Keratinocyte (primary cell): ENCODE data around the gene DMC1.

Source experiments
- EZH2 ChIP-seq: IDR thresholded peaks from one replicate; pipeline ENCODE4 v1.6.1; 2012; ENCODE audit warnings: inconsistent platforms, mild to moderate bottlenecking, low read length, moderate library complexity
- TF ChIP-seq, protein P1 (sequence below), 3 experiments: IDR thresholded peaks in 1 of 3; conservative IDR thresholded peaks in 1 of 3; optimal IDR thresholded peaks in 1 of 3; 2 replicates in 2 of 3; 3 replicates in 1 of 3; pipeline versions ENCODE3 to v1.5.1; 2011; ENCODE audit warnings: low read length in 3 of 3, mild to moderate bottlenecking in 3 of 3, moderate library complexity in 2 of 3, control low read depth in 1 of 3, inconsistent platforms in 1 of 3; ENCODE audit not compliant: insufficient read depth in 2 of 3; ENCODE audit errors: extremely low read depth in 1 of 3

DNA sequence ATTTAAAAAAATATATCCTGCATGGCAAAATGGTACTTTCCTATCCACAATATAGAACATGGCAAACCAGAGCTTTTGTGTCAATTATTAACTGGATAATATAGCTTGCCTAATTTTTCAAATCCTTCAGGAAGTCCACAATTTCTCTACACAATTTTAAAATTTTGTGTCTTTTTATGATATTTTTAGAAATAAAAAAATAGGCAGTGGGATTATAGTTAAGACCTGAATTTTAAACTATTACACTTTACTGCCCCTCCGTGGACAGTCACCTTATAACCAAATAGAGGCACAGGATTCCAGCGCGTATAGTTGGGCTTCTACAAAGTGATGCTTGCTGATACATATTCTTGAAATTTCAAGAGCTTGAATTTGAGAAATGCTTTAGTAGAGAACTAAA lies 2.1 kb upstream of the DMC1 start:
- TF ChIP-seq, protein P1, sequence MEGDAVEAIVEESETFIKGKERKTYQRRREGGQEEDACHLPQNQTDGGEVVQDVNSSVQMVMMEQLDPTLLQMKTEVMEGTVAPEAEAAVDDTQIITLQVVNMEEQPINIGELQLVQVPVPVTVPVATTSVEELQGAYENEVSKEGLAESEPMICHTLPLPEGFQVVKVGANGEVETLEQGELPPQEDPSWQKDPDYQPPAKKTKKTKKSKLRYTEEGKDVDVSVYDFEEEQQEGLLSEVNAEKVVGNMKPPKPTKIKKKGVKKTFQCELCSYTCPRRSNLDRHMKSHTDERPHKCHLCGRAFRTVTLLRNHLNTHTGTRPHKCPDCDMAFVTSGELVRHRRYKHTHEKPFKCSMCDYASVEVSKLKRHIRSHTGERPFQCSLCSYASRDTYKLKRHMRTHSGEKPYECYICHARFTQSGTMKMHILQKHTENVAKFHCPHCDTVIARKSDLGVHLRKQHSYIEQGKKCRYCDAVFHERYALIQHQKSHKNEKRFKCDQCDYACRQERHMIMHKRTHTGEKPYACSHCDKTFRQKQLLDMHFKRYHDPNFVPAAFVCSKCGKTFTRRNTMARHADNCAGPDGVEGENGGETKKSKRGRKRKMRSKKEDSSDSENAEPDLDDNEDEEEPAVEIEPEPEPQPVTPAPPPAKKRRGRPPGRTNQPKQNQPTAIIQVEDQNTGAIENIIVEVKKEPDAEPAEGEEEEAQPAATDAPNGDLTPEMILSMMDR (optimal IDR thresholded peaks at IDR 0.05 in 1 of 3, IDR thresholded peaks at IDR 0.05 in 1 of 3, conservative IDR thresholded peaks at IDR 0.05 in 1 of 3; ENCODE audit: extremely low read depth in 1 of 3, insufficient read depth in 2 of 3, low read length in 3 of 3) = peak; percentile 31 to 48 (median 39)
- no peak for TF ChIP-seq EZH2
